PC-9 (cell line): ENCODE results near the gene BMP2K. TPM values are rescaled to one million over a fixed set of nuclear protein-coding genes. Genes with fewer than 3 reads are reported as not detected.

Source experiments
- BruUV-seq: library from RNA; stranded (reverse); fragments of 400-500 nt; replicated peaks from 2 replicates; lab custom pipeline; 2021; lab: Mats Ljungman, UMichigan
- CTCF ChIA-PET: fragments of 300-600 bp; sonication (Branson Sonifier 250); formaldehyde crosslinking; loops from one replicate; lab custom pipeline; 2022; ENCODE audit warnings: antibody characterized with exemption; lab: Charles Lee
- POLR2A ChIA-PET: fragments of 300-600 bp; sonication (Branson Sonifier 250); formaldehyde crosslinking; loops from one replicate; lab custom pipeline; 2022; ENCODE audit warnings: antibody characterized with exemption; ENCODE audit not compliant: unreplicated experiment; lab: Charles Lee
- DNase-seq, 2 experiments: peaks; one replicate each; pipeline versions ENCODE4 v3.0.0 to v3.0.0-alpha.2; 2015 to 2022; ENCODE audit warnings: mixed read lengths in 1 of 2
- H2AFZ ChIP-seq: fragments of 200-600 bp; sonication (generic); 2 replicates; pipeline ENCODE4 v1.8.1; 2017; ENCODE audit warnings: antibody characterized with exemption
- H3F3A ChIP-seq: fragments of 200-600 bp; sonication (generic); 2 replicates; pipeline ENCODE4 v1.8.1; 2017; ENCODE audit warnings: antibody characterized with exemption, mild to moderate bottlenecking, low read depth; ENCODE audit not compliant: insufficient read depth
- H3K27ac ChIP-seq: fragments of 200-600 bp; sonication (generic); 2 replicates; pipeline ENCODE4 v1.6.1; 2016; ENCODE audit warnings: mixed run types
- H3K27me3 ChIP-seq: fragments of 200-600 bp; sonication (generic); 2 replicates; pipeline ENCODE4 v1.6.1; 2016; ENCODE audit warnings: low read depth, mixed run types; ENCODE audit not compliant: insufficient read depth
- H3K36me3 ChIP-seq: fragments of 200-600 bp; sonication (generic); 2 replicates; pipeline ENCODE4 v1.6.1; 2016; ENCODE audit warnings: low read depth, mixed run types
- H3K4me1 ChIP-seq: fragments of 200-600 bp; sonication (generic); replicated peaks from 2 replicates; pipeline ENCODE4 v1.6.1; 2016; ENCODE audit warnings: mixed run types; ENCODE audit not compliant: insufficient read depth
- H3K4me2 ChIP-seq: fragments of 200-600 bp; sonication (generic); 2 replicates; pipeline ENCODE4 v1.6.1; 2017; ENCODE audit warnings: mixed run types
- H3K4me3 ChIP-seq: fragments of 200-600 bp; sonication (generic); 2 replicates; pipeline ENCODE4 v1.6.1; 2016; ENCODE audit warnings: mixed run types
- H3K79me2 ChIP-seq: fragments of 200-600 bp; sonication (generic); 2 replicates; pipeline ENCODE4 v1.6.1; 2017; ENCODE audit warnings: low read depth, mixed run types
- H3K9me2 ChIP-seq: fragments of 200-600 bp; sonication (generic); 2 replicates; pipeline ENCODE4 v1.8.1; 2017; ENCODE audit warnings: mild to moderate bottlenecking; ENCODE audit not compliant: insufficient read depth
- H3K9me3 ChIP-seq: fragments of 200-600 bp; sonication (generic); 2 replicates; pipeline ENCODE4 v1.8.1; 2016; ENCODE audit warnings: low read depth; ENCODE audit not compliant: insufficient read depth
- H4K20me1 ChIP-seq: fragments of 200-600 bp; sonication (generic); 2 replicates; pipeline ENCODE4 v1.8.1; 2017; ENCODE audit not compliant: insufficient read depth
- EZH2 ChIP-seq: fragments of 200-600 bp; sonication (generic); IDR thresholded peaks from 2 replicates; pipeline ENCODE4 v1.8.0; 2017; ENCODE audit warnings: antibody characterized with exemption, low read depth
- intact Hi-C: fragments of 100-400 bp; cut with micrococcal nuclease; formaldehyde crosslinking; loops from one replicate; pipeline ENCODE4 v1.10.0; 2022; ENCODE audit not compliant: unreplicated experiment
- total RNA-seq: library from RNA; stranded (reverse); gene quantifications from 2 replicates; pipeline ENCODE4 v1.2.3, GENCODE V29; 2021
- TF ChIP-seq, protein P1 (sequence below): fragments of 200-600 bp; sonication (generic); conservative IDR thresholded peaks from 2 replicates; pipeline ENCODE4 v1.6.1; 2017; ENCODE audit warnings: mixed run types, antibody characterized with exemption, mild to moderate bottlenecking, moderate library complexity

BMP2K gene
- total RNA-seq, 1 experiment from 2014 or later = 12.2 TPM

DNA sequence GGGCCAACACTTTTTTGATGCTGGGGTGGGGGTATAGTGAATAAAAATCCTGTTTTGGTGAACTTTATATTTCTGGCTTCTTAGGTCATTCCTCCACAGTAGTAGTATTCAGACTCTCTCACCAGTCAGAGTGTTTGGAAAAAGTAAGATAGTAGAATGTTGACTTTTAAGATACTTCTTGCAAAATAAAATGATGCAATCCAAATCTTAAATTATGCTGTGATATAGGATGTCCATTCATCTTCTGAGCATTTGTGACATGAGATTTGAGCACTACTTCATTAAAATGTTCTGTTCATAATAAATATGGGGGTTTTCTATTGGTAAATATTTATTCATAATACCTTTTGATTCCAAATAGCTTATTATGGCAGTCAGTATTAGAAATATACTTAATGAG, 70.1 kb downstream of the BMP2K start:
- no peaks in the 10 kb centered on the region for H3K27me3 ChIP-seq
- POLR2A ChIA-PET = no interaction called here
- H3K27ac ChIP-seq = no peak overlapping the region
- intact Hi-C loops = no loop called here
- no peak overlapping the region for H2AFZ ChIP-seq
- H3K4me2 ChIP-seq = no peak overlapping the region
- no TSS peak for BruUV-seq
- CTCF ChIA-PET = no interaction called here
- DNase-seq = no peak
- TF ChIP-seq, protein P1, sequence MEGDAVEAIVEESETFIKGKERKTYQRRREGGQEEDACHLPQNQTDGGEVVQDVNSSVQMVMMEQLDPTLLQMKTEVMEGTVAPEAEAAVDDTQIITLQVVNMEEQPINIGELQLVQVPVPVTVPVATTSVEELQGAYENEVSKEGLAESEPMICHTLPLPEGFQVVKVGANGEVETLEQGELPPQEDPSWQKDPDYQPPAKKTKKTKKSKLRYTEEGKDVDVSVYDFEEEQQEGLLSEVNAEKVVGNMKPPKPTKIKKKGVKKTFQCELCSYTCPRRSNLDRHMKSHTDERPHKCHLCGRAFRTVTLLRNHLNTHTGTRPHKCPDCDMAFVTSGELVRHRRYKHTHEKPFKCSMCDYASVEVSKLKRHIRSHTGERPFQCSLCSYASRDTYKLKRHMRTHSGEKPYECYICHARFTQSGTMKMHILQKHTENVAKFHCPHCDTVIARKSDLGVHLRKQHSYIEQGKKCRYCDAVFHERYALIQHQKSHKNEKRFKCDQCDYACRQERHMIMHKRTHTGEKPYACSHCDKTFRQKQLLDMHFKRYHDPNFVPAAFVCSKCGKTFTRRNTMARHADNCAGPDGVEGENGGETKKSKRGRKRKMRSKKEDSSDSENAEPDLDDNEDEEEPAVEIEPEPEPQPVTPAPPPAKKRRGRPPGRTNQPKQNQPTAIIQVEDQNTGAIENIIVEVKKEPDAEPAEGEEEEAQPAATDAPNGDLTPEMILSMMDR = no peak
- TF ChIP-seq EZH2 = no peak
- H4K20me1 ChIP-seq = no peaks in the 10 kb centered on the region
- H3K36me3 ChIP-seq = no peaks in the 10 kb centered on the region
- no peak overlapping the region for H3K4me3 ChIP-seq
- no peaks in the 10 kb centered on the region for H3K79me2 ChIP-seq
- H3K4me1 ChIP-seq = no peaks in the 10 kb centered on the region
- no peaks in the 10 kb centered on the region for H3K9me2 ChIP-seq
- no peaks in the 10 kb centered on the region for H3K9me3 ChIP-seq
- H3F3A ChIP-seq = no peaks in the 10 kb centered on the region

DNA sequence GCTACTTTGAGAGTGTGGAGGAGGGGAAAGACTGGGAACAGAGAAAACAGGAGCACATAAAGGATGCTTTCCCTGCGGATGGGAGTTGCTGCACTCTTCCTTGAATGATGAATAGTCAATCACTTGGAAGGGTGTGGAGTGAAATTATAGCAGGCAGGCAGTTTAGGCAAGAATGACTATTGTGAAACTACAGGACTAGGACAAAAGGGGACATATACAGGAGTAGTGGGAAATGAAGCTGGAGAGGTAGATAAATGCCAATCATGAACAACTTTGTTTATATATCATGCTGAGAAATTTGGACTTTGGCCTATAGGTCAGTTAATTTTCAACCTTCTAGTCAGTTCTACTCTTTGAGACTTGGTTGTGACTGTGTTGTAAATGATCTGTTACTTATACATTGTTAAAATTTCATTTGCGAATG, 86.2 kb downstream of the BMP2K start:
- no peaks in the 10 kb centered on the region for H3K36me3 ChIP-seq
- H2AFZ ChIP-seq = no peak overlapping the region
- no peaks in the 10 kb centered on the region for H3K9me3 ChIP-seq
- no peaks in the 10 kb centered on the region for H3K9me2 ChIP-seq
- H3K4me2 ChIP-seq = no peak overlapping the region
- no peak for DNase-seq
- ChIA-PET POLR2A (no interaction called here), CTCF (no interaction called here)
- H3K4me1 ChIP-seq = no peaks in the 10 kb centered on the region
- no peaks in the 10 kb centered on the region for H3F3A ChIP-seq
- no peak overlapping the region for H3K4me3 ChIP-seq
- no peak overlapping the region for H3K27ac ChIP-seq
- H3K27me3 ChIP-seq = no peaks in the 10 kb centered on the region
- no peaks in the 10 kb centered on the region for H3K79me2 ChIP-seq
- no peaks in the 10 kb centered on the region for H4K20me1 ChIP-seq
- TF ChIP-seq EZH2 = no peak
- TF ChIP-seq, protein P1 = no peak
- intact Hi-C loops = loop anchor here (5.0 kb wide), 1 partner anchor 905 kb away; no protein-coding TSS in a partner anchor
- no TSS peak for BruUV-seq

DNA sequence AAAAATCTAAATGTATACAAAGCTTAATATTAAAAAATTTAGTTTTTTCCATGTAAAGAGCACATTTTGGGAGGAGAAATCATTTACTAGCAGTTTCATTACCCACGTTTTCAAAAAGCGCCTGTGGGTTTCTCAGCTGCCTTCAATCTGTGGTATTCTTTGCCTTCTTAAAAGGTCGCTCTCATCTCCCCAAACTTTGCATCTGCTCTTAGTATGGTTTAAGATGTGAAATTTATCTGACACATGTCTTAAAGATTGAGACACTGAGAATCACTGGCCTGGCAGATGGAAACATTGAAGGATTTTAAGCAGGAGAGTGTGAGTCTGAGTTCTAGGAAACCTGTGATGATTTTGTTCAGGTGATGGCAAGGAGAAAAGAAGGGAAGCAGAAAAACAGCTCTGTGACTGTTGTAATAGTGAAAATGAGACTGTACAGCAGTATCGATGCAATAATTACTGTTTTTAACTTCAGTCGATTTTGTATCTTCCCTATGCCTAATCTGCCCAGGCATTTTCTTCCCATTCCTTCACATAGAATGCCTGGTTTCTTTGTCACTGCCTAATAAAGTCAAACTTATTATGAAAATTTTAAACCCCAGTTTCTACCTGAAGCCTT, 87.2 kb downstream of the BMP2K start:
- CTCF ChIA-PET = interaction anchor here (1.2 kb wide), 1 partner anchor 804 kb away, joined by 3 read pairs; no protein-coding TSS in a partner anchor
- DNase-seq = no peak
- no TSS peak for BruUV-seq

More for the DNA sequence above, 87.2 kb downstream of the BMP2K start:
- no peaks in the 10 kb centered on the region for H3K36me3 ChIP-seq
- H3K4me1 ChIP-seq = no peaks in the 10 kb centered on the region
- POLR2A ChIA-PET = no interaction called here
- no peak overlapping the region for H3K27ac ChIP-seq
- H3K27me3 ChIP-seq = no peaks in the 10 kb centered on the region
- no peak overlapping the region for H2AFZ ChIP-seq
- no peaks in the 10 kb centered on the region for H3K9me3 ChIP-seq
- no peak overlapping the region for H3K4me2 ChIP-seq
- H4K20me1 ChIP-seq = no peaks in the 10 kb centered on the region
- H3K4me3 ChIP-seq = no peak overlapping the region
- no peaks in the 10 kb centered on the region for H3F3A ChIP-seq
- no peak for TF ChIP-seq EZH2
- TF ChIP-seq, protein P1 = no peak
- no peaks in the 10 kb centered on the region for H3K9me2 ChIP-seq
- intact Hi-C loops = loop anchor here (5.0 kb wide), 1 partner anchor 906 kb away; no protein-coding TSS in a partner anchor
- no peaks in the 10 kb centered on the region for H3K79me2 ChIP-seq
